HUES6 (cell line): ENCODE data around the gene KIRREL1.

ENCODE experiments used
- H3K27ac ChIP-seq: 2 replicates; pipeline ENCODE4 v1.7.0; 2013; ENCODE audit warnings: low read depth, mild to moderate bottlenecking, low read length, inconsistent platforms
- H3K27me3 ChIP-seq: 2 replicates; pipeline ENCODE4 v1.6.1; 2013; ENCODE audit warnings: low read length; ENCODE audit not compliant: control insufficient read depth, insufficient read depth
- H3K36me3 ChIP-seq: 2 replicates; pipeline ENCODE4 v1.6.1; 2013; ENCODE audit warnings: low read length; ENCODE audit not compliant: control insufficient read depth, insufficient read depth
- H3K4me1 ChIP-seq: 2 replicates; pipeline ENCODE4 v1.6.1; 2013; ENCODE audit warnings: low read length; ENCODE audit not compliant: control insufficient read depth, insufficient read depth
- H3K4me3 ChIP-seq: 2 replicates; pipeline ENCODE4 v1.5.1; 2013; ENCODE audit warnings: low read depth, low read length
- H3K9ac ChIP-seq: one replicate; pipeline ENCODE4 v1.6.1; 2013; ENCODE audit warnings: mild to moderate bottlenecking, low read length
- H3K9me3 ChIP-seq: 2 replicates; pipeline ENCODE4 v1.6.1; 2013; ENCODE audit warnings: low read depth, low read length; ENCODE audit not compliant: control insufficient read depth, insufficient read depth

Gene KIRREL1

GRCh38 chr1:158094571-158094970 lies 101.1 kb downstream of the KIRREL1 start:
- Histone ChIP-seq H3K9me3 (no peaks in the 10 kb centered on the region), H3K27me3 (no peaks in the 10 kb centered on the region), H3K27ac (no peak overlapping the region), H3K9ac (no peak overlapping the region), H3K4me1 (peaks cover 24% of the 10 kb centered on the region), H3K36me3 (peaks cover 56% of the 10 kb centered on the region), H3K4me3 (no peak overlapping the region)

GRCh38 chr1:158095737-158096335 lies 102.4 kb downstream of the KIRREL1 start:
- H3K36me3 ChIP-seq = peaks cover 44% of the 10 kb centered on the region
- H3K4me1 ChIP-seq = peaks cover 31% of the 10 kb centered on the region
- no peaks in the 10 kb centered on the region for H3K27me3 ChIP-seq
- H3K9me3 ChIP-seq = no peaks in the 10 kb centered on the region
- H3K27ac ChIP-seq = no peak overlapping the region
- H3K9ac ChIP-seq = no peak overlapping the region
- H3K4me3 ChIP-seq = no peak overlapping the region

DNA sequence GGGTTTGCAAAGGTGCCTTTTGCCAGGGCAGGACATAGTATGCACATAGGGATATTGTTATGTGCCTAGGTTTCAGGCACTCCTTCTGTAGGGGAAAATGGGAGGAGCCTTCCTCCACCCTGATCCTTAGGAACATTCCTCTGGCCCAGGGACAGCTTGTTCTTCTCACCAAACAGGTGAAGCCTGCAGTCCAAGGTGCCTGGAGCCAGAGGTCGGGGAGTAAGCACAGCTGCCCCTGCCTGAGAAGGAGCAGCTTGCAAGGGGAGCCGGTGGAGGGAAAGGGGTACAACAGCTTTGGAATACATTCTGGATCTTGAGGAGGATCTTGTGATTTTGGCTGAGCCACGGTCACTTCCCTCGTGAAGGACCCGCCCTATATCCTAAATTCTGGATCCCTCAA lies 104.8 kb downstream of the KIRREL1 start:
- Histone ChIP-seq H3K27ac (no peak overlapping the region), H3K36me3 (peaks cover 23% of the 10 kb centered on the region), H3K9me3 (no peaks in the 10 kb centered on the region), H3K4me1 (peaks cover 54% of the 10 kb centered on the region), H3K9ac (no peak overlapping the region), H3K27me3 (no peaks in the 10 kb centered on the region), H3K4me3 (no peak overlapping the region)

DNA sequence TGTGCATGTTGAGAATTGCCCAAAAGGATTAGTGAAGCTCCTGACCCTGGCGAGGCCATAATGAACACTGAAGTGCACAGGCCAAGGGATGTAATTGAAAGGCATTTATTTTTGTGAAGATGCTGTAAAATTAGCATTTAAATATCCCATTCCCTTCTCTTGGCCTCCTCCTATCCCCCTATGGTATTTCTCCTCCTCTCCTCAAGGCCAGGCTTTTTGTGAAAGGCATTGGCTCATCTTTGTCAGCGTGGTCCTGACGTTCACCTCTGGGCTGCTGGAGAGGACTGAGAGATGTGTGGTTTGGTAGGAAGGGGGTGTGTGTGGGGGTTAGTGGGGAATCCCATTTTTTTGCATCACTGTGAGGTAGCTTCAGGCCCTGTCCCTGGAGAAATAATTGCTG lies 105.7 kb downstream of the KIRREL1 start:
- Histone ChIP-seq H3K27ac (no peak overlapping the region), H3K4me1 (peaks cover 63% of the 10 kb centered on the region), H3K36me3 (peaks cover 14% of the 10 kb centered on the region), H3K27me3 (no peaks in the 10 kb centered on the region), H3K9me3 (no peaks in the 10 kb centered on the region), H3K9ac (no peak overlapping the region), H3K4me3 (no peak overlapping the region)

- Histone ChIP-seq H3K4me1 (peaks cover 76% of the 10 kb centered on the region), H3K9ac (no peak overlapping the region), H3K36me3 (0 out of 2 replicates have a peak, but pooled peaks cover under 1% of the 10 kb centered on the region), H3K4me3 (no peak overlapping the region), H3K9me3 (no peaks in the 10 kb centered on the region), H3K27me3 (no peaks in the 10 kb centered on the region), H3K27ac (no peak overlapping the region)
Measured at GRCh38 chr1:158100498-158100897, 107.1 kb downstream of the KIRREL1 start.

DNA sequence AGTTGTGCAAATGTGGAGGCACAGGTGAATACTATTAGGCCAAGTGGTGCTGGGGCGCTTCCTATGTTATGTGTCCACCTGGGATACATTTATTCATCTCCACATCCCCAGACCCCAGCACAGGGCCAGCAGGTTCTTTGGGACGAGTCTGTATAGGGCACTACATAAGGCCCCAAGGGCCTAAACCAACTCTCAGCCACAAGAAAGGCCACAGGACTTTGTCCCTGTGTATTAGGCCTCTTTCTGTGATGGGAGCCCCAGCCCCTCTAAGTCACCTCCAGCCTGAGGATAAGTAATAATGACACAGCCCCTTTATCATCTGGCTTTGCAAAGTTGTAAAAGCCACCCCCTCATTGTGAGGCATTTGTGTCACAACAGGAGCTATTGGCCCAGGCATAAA lies 108.0 kb downstream of the KIRREL1 start:
- no peaks in the 10 kb centered on the region for H3K36me3 ChIP-seq
- no peak overlapping the region for H3K27ac ChIP-seq
- no peaks in the 10 kb centered on the region for H3K27me3 ChIP-seq
- H3K9me3 ChIP-seq = no peaks in the 10 kb centered on the region
- peaks cover 85% of the 10 kb centered on the region for H3K4me1 ChIP-seq
- H3K4me3 ChIP-seq = no peak overlapping the region
- H3K9ac ChIP-seq = no peak overlapping the region

- Histone ChIP-seq H3K27ac (no peak overlapping the region; the same call in 1 of the 2 replicates), H3K27me3 (no peaks in the 10 kb centered on the region), H3K4me3 (no peak overlapping the region), H3K4me1 (peaks cover 86% of the 10 kb centered on the region), H3K9me3 (no peaks in the 10 kb centered on the region), H3K36me3 (no peaks in the 10 kb centered on the region), H3K9ac (peak overlapping the region; percentile 43)
Measured at GRCh38 chr1:158101927-158102326, 108.5 kb downstream of the KIRREL1 start.

GRCh38 chr1:158102881-158103674 lies 109.6 kb downstream of the KIRREL1 start:
- H3K9ac ChIP-seq = peak overlapping the region; percentile 57
- no peaks in the 10 kb centered on the region for H3K9me3 ChIP-seq
- peak overlapping the region; percentile 45 for H3K4me3 ChIP-seq
- no peaks in the 10 kb centered on the region for H3K36me3 ChIP-seq
- no peaks in the 10 kb centered on the region for H3K27me3 ChIP-seq
- H3K27ac ChIP-seq = peak overlapping the region; percentile 42
- peaks cover 86% of the 10 kb centered on the region for H3K4me1 ChIP-seq

GRCh38 chr1:158103861-158104522 lies 110.5 kb downstream of the KIRREL1 start:
- H3K9ac ChIP-seq = peak overlapping the region; percentile 57
- H3K4me1 ChIP-seq = peaks cover 77% of the 10 kb centered on the region
- no peaks in the 10 kb centered on the region for H3K9me3 ChIP-seq
- H3K4me3 ChIP-seq = peak overlapping the region; percentile 45
- no peaks in the 10 kb centered on the region for H3K27me3 ChIP-seq
- peak overlapping the region; percentile 42 for H3K27ac ChIP-seq
- H3K36me3 ChIP-seq = no peaks in the 10 kb centered on the region

- peaks cover 73% of the 10 kb centered on the region for H3K4me1 ChIP-seq
- H3K9me3 ChIP-seq = peaks cover 6% of the 10 kb centered on the region; the same call in 1 of the 2 replicates
- no peak overlapping the region for H3K9ac ChIP-seq
- H3K4me3 ChIP-seq = no peak overlapping the region
- no peaks in the 10 kb centered on the region for H3K27me3 ChIP-seq
- peak overlapping the region; percentile 42; the same call in 1 of the 2 replicates for H3K27ac ChIP-seq
- no peaks in the 10 kb centered on the region for H3K36me3 ChIP-seq
Measured at GRCh38 chr1:158104891-158105290, 111.4 kb downstream of the KIRREL1 start.
